AG04449 (cell line): ENCODE data around the gene KIAA1210.

ENCODE experiments used
- CTCF ChIA-PET: fragments of 350-600 bp; formaldehyde crosslinking; extraction: SDS; loops from one replicate; lab custom pipeline; 2021; ENCODE audit warnings: antibody characterized with exemption; lab: Yijun Ruan, JAX
- POLR2A ChIA-PET: fragments of 400-600, 350-600 bp; formaldehyde crosslinking; extraction: SDS; loops from one replicate; lab custom pipeline; 2020; ENCODE audit warnings: antibody characterized with exemption, inconsistent platforms; lab: Yijun Ruan, JAX
- DNase-seq: peaks from one replicate; pipeline ENCODE4 v3.0.0-alpha.2; 2010; ENCODE audit warnings: low read depth, low spot score
- H3K4me3 ChIP-seq: 2 replicates; pipeline ENCODE4 v1.5.1; 2011; ENCODE audit warnings: low read depth, mild to moderate bottlenecking, control low read depth, low read length
- TF ChIP-seq, protein P1 (sequence below): IDR thresholded peaks from one replicate; pipeline ENCODE4 v1.5.1; 2011; ENCODE audit warnings: mild to moderate bottlenecking, moderate library complexity, low read length, control low read depth, inconsistent platforms; ENCODE audit not compliant: insufficient read depth; ENCODE audit errors: missing control alignments

The KIAA1210 gene

DNA sequence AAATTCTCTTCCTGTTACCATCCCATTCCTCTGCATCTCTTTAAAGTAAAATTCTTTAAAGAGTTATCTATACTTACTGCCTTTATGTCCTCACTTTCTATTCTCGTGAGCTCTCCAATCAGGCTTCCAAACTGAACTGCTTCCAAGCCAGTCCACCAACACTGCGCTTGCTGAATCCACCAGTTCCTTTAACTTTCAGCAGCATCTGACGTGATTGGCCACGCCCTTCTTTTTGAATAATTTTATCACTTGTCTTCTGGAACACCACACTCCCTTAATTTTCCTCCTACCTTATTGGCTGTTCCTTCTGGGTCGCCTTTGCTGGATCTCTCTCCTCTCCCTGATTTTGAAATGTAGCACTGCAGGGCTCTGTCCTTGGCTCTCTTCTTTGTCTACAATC, at the start of gene KIAA1210:
TSS of gene KIAA1210 (minus strand) at position 163 of the 400 bp plus-strand sequence. CDS start 4,170 bp downstream, outside the sequence.
- CTCF ChIA-PET = no interaction called here
- TF ChIP-seq, protein P1, sequence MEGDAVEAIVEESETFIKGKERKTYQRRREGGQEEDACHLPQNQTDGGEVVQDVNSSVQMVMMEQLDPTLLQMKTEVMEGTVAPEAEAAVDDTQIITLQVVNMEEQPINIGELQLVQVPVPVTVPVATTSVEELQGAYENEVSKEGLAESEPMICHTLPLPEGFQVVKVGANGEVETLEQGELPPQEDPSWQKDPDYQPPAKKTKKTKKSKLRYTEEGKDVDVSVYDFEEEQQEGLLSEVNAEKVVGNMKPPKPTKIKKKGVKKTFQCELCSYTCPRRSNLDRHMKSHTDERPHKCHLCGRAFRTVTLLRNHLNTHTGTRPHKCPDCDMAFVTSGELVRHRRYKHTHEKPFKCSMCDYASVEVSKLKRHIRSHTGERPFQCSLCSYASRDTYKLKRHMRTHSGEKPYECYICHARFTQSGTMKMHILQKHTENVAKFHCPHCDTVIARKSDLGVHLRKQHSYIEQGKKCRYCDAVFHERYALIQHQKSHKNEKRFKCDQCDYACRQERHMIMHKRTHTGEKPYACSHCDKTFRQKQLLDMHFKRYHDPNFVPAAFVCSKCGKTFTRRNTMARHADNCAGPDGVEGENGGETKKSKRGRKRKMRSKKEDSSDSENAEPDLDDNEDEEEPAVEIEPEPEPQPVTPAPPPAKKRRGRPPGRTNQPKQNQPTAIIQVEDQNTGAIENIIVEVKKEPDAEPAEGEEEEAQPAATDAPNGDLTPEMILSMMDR = no peak
- no peak for DNase-seq
- POLR2A ChIA-PET = no interaction called here
- H3K4me3 ChIP-seq = no peak within 1 kb of the TSS

DNA sequence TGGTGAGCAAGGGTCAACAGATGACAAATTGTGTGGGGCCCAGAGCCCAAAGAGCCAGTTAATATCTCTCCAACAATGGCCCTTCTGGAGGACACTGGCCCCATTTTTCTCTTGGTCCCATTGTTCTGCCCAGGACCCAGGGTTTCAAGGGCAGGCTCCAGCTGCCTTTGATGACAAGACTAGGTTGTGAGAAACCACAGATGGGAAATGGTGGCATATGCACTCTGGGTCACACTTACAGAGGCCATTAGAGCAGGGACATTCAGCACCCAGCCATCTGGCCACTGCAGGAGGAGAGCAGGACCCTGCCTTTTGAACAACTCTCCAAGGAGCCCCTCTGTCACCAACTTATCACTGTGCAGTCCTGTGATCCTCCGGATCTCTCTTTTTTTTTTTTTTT, 49.7 kb upstream of the KIAA1210 start:
- POLR2A ChIA-PET = no interaction called here
- CTCF ChIA-PET = no interaction called here
- no peak for DNase-seq
- H3K4me3 ChIP-seq = no peak overlapping the region
- TF ChIP-seq, protein P1 = no peak

DNA sequence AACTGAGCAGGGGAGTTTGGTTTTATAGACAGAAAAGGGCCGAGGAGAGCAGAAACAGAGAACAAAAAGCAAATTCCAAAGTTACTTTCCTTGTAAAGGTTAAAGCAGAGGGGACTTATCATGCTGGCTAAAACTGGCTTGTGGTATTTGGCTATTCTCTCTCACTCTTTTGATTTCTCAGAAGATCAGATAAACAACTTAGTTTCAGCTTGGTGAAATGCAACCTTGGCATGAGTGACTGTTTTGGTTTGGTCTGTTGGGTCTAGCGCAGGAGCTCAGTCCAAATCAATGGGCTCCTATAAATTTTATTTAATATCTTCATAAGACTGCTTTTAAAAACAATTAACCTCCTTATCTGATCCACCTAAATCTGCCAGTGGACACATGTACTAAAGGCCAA, 47.3 kb upstream of the KIAA1210 start:
- CTCF ChIA-PET = no interaction called here
- TF ChIP-seq, protein P1 = no peak
- no peak for DNase-seq
- no peak overlapping the region for H3K4me3 ChIP-seq
- POLR2A ChIA-PET = no interaction called here

DNA sequence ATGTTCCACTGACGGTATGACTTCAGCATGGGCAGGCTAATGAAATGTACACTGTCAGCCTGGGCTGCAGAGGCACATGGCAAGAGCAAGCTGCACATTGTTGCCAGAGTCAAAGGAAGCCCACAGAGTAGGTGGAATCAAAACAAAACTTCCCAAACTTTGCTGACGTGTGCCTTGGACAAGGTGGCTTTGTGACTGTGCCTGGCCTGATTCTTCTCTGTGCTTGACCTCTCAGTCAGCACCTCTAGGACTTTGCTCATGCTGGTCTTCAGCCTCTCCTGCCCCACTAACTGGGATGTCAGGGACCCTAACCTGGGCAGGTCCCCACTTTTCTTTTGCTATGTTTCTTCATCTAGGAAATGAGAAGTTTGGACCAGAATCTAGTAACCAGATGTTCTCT, 40.5 kb upstream of the KIAA1210 start:
- POLR2A ChIA-PET = no interaction called here

DNA sequence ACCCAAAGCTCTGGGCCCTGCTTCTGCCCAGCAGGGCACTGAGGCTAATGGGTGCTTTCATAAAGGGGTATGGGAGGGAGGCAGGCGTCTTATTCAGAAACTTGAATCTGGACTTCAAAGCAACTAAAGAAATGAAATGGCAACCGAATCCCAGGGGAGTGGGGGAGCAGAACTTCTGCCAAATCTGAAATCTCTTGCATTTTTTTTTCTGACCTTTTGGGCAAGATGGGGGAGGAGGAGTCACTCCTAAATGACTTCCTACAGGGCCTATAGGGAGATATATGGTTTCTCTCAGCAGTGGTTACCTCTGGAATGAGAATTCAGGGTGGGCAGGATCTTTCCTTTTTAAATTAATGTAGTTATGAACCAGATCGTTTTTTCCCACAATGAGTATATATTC, 30.6 kb upstream of the KIAA1210 start:
- TF ChIP-seq, protein P1 = no peak
- H3K4me3 ChIP-seq = no peak overlapping the region
- ChIA-PET CTCF (no interaction called here), POLR2A (no interaction called here)
- no peak for DNase-seq

More for the DNA sequence above, 40.5 kb upstream of the KIAA1210 start:
- no peak for DNase-seq
- CTCF ChIA-PET = no interaction called here
- H3K4me3 ChIP-seq = no peak overlapping the region
- TF ChIP-seq, protein P1 = no peak

DNA sequence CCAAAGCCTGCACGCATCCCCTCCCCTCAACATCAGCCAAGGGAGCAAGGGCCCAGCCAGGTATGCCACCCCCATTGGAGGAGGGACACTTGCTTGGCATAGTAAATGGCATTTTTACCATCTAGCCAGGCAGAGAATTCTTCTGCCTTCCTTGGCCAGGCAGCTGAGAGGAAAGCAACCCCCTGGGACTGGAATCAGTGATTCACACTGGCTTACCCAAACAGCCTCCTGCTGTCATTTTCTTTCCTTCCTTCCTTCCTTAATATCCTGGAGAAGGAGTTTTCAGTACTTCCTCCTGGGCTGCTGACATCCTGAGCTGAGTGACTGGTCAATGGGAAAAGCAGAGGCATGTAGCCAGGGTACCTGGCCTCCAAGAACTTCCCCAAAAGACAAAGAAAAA, 28.6 kb upstream of the KIAA1210 start:
- no peak for DNase-seq
- POLR2A ChIA-PET = no interaction called here
- TF ChIP-seq, protein P1 = no peak
- no peak overlapping the region for H3K4me3 ChIP-seq
- CTCF ChIA-PET = no interaction called here
